ENCODE data around the gene BAIAP2L2.
"Not testable (repeated sequence)": the region's sequence is repeated elsewhere in the genome, so short reads cannot be mapped to it uniquely, and the experiment has no call there.

Gene BAIAP2L2

GRCh38 chr22:38066381-38067027, 44.0 kb downstream of the BAIAP2L2 start:
- no peak for DNase-seq

- no peak for DNase-seq
Measured at GRCh38 chr22:38065539-38065938, 44.9 kb downstream of the BAIAP2L2 start.

GRCh38 chr22:38062791-38063190, 47.7 kb downstream of the BAIAP2L2 start:
- peak; percentile 69 for DNase-seq

DNA sequence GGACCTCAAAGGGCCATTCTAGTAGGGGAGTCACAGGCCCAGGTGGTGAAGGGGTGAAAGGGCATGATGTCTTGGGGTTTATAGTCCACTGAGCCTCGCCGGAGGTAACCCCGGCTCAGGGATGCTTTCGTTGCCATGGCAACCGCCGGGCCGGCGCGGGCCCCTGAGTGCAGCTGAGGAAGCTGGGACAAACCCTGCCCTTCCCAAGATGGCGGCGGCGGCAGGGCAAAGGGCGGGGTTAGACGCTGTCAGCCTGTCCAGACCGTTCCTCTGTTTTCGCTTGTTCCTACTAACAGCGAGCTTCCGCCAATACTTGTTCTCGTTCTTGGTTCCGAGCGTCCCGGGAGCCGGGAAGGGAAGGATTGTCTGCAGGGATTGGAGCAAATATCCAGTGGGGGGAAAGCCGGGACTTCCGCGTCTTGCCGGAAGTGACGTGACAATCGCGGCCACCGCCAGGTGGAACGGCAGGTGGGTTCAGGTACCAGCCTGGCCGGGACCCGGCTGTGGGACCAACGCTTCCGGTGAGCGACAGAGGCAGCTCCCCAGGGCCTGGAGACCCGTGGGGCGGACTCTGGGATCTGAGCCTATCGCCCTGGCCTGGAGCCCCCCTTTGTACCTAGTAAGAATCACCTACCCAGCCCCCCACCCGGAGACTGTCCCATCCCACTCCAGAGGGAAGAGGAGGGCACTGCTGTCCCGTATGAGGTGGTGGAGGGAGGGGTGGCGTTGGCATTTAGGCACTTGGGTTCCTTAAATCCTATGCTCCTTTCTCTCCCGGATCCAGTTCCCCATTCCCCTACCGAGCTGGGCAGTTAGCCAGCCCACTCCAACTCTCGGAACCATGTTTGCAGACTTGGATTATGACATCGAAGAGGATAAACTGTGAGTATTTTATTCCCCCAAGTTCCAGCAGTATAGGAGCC, 53.3 kb downstream of the BAIAP2L2 start, which contains the start of gene PICK1:
Gene PICK1 (plus strand): TSS at position 436 of the 923 bp plus-strand sequence. CDS start 406 bp downstream, at position 842.
- peak; percentile 91 for DNase-seq

- peak; percentile 81 for DNase-seq
Measured at GRCh38 chr22:38051900-38052862, 58.3 kb downstream of the BAIAP2L2 start.

GRCh38 chr22:38051261-38051660, 59.2 kb downstream of the BAIAP2L2 start:
- no peak for DNase-seq

- DNase-seq: no peak
Measured at GRCh38 chr22:38050720-38051119, 59.8 kb downstream of the BAIAP2L2 start.

DNA sequence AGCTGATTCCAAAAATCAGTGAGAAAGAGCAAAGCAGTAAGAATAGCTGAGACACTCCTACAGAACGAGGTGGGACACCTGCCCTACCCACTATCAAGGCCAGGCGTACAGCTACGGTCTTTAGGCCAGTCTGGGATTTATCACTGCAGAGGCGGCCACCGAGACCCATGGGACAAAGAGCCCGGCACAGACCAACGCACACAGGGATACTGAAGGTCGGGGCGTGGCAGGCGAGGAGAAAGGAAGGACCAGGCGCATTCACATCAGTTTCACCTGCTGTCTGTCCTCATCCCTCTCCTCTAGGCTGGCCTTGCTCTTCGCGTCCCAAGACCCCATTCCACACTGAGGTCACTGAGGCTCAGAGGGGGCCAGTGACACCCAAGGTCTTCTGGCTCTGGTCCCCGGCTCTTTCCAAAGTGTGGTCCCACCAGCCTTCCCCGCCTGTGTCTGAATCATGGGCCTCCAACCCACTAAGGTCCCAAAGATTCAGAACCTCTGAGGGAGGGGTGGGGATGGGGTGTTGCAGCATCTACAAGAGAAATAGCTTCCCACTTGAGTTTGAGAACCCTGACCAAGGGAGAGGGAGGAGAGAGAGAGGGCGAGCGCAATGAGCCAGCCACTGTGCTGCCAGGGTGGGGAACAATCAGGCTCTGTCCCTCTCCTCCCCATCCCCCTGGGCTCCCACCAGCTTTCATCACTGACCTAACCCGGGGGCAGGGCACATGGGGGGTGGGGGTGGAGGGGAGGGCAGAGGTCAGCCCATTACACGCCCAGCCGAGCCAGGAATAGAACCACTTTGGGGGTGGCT, 60.5 kb downstream of the BAIAP2L2 start:
- DNase-seq: no peak

DNA sequence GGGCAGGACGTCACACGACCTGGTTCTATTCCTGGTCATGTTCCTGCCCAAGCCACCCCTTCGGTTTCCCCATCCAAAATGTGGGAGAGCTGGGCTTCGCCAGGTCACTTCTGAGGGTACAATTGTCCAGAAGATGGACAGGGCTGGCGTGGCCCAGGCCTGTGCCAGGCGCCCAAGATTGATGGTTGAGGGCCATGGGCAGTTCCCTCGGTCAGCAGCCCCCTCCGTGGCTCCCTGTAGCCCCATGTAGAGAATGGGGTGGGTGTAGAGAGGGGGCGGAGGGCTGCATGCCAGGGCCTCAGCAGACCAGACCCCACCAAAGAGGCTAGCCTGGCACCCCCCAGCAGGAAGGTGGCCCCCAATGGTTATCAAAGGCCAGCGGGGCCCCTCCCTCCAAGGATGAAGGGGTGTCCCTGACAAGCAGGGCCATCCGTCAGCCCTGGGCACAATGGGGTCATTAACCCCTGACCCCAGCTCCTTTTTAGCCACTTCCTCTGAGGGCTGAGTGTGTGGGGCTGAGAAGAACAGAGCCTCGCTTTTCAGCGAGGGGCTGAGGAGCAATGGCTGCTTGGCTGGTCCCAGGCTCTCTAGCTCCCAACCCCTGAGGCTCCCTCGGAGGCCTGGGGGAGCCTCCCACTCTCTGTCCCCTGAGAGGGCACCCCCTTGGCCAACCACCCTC, 64.3 kb downstream of the BAIAP2L2 start:
- DNase-seq: no peak

DNA sequence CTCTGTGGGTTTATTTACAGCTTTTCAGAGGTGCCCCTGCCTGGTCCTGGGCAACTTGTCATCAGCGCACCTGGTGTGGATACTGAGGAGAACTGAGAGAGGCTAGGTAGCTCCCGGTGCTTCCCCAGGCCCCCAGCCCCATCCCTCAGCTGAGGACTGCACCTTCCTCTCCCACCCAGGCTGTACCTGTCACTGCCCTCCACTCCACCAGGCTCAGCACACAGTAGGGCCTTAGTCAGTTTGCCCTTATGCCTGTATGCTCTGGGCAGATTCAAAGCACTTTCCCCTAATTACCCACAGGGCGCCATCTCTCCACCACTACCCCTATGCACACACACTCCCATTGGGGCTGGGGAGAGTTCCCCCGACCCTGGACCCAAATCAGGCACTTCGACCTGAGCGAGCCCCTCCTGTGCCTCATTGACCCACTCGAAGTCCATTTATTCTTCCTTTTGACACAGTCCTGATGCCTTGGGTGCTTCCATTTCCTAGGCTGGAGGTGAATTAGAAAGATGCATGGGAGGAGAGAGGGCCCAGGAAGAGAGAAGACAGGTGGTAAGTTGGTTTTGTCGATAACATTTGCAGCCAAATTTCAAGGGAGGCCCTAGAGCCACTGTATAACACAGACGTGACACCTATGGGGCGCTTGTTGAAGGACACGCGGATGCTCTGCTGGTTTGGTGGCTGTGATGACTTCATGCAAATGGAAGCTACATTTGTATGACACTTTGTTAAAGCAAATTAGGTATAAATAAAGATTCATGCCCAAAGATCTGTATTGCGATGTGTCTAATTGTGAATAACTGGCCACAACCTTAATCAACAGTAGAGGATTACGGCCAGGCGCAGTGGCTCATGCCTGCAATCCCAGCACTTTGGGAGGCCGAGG, 67.1 kb downstream of the BAIAP2L2 start:
- no peak for DNase-seq

GRCh38 chr22:38042488-38042790, 68.0 kb downstream of the BAIAP2L2 start:
- DNase-seq: peak; percentile 25

GRCh38 chr22:38041760-38042487, 68.6 kb downstream of the BAIAP2L2 start:
- no peak for DNase-seq

GRCh38 chr22:38040953-38041759, 69.3 kb downstream of the BAIAP2L2 start:
- DNase-seq: no peak

DNA sequence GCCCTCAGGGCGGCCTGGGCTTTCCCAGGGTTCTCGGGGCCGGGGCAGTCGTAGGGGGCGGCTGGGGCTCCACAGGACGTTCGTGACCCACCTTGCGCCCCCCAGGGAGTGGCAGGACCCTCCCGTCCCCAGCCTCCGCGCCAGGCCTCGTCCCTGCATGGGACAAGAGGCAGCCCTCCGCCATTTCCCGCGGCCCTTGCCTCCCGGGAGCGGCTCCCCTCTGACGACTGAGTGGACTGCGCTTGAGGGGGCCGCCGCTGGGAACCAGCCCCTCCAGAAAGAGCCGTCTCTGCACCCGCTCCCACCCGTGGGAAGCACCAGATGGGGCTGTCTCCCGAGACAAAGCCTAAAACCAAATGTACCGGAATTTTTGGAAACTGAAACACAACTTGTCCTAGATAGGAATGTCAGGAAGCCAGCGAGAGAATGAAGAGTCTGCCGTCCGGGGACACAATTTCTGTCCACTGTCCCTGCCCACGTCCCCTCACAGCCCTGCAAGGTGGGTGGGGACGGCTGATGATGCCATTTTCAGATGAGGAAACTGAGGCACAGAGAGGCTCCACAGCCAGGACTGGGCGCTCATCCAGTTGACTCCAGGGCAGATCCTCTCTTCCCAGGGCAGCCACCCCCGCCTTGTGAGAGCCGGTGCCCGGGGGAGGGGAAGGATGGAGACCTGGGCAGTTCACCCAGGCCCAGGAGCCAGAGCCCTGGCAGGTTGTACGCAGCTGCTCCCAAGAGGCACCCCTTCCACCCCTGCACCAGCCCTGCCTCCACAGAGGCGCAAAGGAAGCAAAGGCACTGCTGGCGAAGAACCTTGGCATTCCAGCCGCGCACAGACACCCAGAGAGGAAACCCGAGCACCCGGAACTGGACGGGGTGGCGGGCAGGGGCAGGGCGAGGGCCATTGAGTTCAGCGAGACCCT, 71.3 kb downstream of the BAIAP2L2 start:
- DNase-seq: no peak

DNA sequence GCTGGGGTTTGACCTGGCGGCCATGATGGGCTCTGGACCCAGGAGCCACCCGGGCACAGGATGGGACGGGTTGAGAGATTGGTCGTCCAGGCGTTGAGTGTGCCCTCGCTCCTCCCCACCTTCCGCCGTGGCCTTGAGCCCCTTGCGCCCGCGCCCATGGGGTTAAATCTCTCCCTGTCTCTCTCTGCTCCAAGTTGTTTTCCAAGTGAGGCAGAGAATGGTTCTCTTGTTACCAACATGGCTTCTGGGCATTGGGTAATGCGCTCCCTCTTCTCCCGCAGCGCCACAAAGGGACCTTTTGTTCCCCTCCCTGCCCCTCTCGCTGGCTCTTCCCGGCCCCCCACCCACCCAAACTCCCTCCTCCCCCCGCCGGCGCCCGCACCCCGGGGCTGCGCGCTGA, 72.1 kb downstream of the BAIAP2L2 start:
- no peak for DNase-seq

DNA sequence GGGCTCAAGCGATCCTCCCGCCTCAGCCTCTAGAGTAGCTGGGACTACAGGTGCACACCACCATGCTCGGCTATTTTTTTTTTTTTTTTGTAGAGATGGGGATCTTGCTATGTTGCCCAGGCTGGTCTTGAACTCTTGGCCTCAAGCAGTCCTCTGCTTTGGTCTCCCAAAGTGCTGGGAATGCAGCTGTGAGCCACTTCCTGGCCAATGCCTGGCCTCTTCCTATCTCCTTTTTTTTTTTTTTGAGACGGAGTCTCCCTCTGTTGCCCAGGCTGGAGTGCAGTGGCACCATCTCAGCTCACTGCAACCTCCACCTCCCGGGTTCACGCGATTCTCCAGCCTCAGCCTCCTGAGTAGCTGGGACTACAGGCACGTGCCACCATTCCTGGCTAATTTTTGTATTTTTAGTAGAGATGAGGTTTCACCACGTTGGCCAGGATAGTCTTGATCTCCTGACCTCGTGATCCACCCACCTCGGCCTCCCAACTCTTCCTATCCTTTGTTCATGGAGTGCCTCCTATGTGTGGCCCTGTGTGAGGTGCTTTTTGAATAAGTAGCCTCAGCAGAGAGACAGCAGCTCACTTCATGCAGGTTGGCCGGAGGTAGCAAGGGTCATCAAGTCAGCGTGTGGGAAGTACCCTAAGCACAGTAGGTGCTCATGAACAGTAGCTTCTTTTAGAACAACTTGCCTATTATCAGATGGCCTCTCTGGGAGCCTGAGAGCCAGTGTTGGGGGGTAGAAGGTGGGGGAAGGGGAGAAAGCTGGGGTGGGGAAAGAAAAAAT, 72.9 kb downstream of the BAIAP2L2 start:
- not testable (repeated sequence) for DNase-seq

All from suppressor macrophage treated with lipopolysaccharide for 4 hours (primary cell).